HS-5 (cell line): ENCODE data around the gene TUSC2.

Experiments
- DNase-seq: peaks from one replicate; pipeline ENCODE4 v3.0.0-alpha.2; 2012; ENCODE audit warnings: low read depth

Gene TUSC2, protein sequence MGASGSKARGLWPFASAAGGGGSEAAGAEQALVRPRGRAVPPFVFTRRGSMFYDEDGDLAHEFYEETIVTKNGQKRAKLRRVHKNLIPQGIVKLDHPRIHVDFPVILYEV

GRCh38 chr3:50327943-50328691 is at the start of gene TUSC2:
TUSC2 (minus strand) TSS chr3:50328223; CDS start chr3:50328099, 124 bp downstream.
- peak; percentile 77 for DNase-seq

DNA sequence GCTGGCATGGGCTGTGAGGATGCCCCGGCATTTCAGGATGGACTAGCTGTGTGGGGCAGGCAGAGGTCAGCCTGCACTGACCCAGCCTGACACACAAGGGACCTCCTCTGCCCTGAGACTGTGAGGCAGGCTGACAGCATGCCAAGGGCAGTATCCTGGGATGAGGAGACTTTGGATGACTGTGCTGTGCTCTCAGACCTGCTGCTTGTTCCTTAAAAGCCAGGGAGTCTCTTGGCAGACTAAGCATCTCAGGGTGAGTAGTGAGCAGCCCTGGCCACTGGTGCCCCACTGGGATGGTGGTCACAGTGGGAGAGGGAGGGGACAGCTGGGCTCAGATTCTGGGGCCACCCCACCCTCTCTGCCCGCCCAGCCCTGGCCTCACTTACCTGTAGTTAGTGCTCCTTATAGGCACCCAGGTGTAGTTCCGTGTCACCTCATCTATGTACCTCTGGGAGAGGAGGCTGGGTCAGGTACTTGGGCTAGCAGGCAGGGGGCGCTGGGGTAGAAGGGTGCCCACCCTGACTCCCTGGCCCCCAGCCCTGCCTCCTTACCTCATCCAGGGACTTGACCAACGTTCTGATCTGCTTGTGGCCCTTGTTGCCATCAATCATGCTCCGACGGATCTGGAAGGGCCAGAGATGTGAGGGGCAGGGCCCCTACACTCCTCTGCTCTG is 47.4 kb upstream of the TUSC2 start:
- no peak for DNase-seq

DNA sequence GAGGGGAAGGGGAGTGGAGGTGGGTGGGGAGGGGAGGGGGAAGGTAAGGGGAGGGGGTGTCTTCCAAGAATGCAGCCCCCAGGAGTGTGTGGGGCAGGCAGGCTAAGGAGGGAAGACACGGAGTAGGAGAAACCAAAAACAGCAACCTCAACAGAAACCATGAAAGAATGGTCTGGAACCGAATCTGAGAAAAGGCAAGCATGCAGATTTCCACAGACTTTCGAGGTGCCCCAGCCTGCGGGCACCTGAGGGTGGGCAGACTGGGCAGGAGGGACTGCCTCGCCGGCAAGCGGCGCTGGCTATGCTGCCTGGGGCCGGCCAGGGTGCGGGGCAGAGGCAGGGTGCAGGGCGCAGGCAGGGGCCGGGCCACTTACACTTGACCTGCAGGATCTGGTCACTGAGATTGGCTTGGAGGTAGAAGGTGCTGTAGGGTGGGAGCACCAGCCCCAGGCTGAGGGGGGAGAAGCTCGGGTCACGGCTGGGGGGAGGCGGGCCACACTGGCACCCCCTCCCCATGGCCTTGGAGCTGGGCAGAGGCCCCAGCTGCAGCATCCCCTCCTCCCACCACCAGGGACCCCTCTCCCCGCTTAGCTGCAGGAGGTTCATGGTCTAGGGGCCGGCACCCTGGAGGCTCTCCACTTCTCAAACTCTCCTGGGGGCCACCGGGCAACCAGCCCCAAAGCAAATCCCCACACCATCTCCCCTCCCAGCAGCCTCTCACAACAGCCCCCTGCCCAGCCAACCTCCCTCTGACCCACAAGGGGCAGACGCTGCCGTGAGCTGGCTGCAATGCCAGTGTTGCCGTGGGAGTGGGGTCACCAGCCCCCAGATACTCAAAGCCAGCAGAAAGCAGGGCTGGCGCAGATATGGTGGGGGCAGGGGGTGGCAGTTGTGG is 46.6 kb upstream of the TUSC2 start:
- no peak for DNase-seq

DNA sequence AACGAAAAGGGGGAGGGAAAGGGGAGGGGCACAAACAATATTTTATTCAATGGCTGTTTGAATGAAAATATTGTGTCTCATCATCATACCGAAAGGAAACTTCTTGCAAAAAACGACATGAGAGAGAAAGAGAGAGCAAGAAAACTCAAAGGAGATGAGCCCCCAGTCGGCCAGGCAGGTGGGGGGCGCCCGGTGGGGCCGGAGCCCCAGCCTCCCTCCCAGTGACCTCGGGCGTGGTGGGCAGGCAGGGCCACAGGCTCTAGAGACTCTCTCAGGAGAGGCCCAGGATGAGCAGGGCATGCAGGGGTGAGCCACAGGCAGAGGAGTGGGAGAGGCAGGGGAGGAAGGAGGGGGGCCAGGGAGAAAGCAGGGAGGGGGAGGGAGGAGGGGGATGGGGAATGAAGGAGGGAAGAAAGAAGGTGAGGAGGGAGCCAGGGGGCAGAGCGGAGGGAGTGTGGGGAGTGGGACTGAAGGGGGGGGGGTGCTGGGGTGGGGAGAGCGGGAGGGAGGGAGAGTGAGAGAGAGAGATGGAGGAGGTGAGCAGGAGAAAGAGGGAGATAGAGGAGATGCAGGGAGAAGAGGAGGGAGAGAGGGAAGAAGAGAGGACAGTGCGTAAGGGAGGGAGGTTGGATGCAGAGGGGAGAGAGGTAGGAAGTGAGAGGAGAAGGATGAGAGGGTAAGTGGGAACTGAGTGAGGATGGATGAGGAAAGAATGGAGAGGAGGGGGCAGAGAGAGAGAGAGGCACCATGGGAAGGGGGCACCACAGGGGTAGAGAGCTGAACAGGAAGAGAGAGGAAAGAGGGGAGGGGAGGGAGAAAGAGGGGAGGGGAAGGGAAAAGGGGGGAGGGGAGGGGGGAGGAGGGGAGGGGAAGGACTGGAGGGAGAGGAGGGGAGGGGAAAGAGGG is 45.4 kb upstream of the TUSC2 start:
- no peak for DNase-seq

- no peak for DNase-seq
Measured at GRCh38 chr3:50372349-50372748, 44.3 kb upstream of the TUSC2 start.

- no peak for DNase-seq
Measured at GRCh38 chr3:50371133-50371685, 43.2 kb upstream of the TUSC2 start.

- DNase-seq: no peak
Measured at GRCh38 chr3:50370594-50370993, 42.6 kb upstream of the TUSC2 start.

DNA sequence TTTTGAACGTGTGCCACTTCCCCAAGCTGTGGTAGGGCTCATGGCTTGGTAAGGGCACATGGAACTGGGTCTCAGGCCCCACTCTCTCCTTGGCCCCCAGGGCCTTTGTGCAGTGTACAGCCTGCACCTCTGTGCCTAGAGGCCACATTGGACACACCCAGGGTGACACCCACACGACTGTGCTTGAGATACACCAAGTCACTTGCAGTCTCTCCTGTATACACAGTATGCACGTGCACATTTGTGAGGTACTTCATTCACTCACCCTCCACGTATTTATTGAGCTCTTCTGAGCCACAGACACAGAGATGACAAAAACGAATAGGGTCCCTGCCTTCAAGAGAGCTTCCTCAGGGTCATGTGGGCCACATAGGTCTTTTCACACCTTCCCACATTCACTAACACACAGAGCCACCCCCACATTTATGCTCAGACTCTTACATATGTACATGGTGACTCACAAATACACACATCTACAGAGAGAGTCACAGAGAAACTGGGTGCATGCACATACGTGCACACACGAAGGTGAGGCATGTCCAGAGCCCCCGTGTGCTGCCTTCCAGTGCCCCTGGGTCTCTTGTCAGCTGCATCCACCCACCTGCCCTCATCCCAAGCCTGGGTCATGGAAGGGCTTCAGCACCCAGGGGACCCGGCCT is 41.1 kb upstream of the TUSC2 start:
- DNase-seq: no peak

- no peak for DNase-seq
Measured at GRCh38 chr3:50365842-50366220, 37.8 kb upstream of the TUSC2 start.

- no peak for DNase-seq
Measured at GRCh38 chr3:50365080-50365841, 37.2 kb upstream of the TUSC2 start.

- DNase-seq: no peak
Measured at GRCh38 chr3:50364573-50365079, 36.6 kb upstream of the TUSC2 start.

GRCh38 chr3:50359760-50360110 is 31.7 kb upstream of the TUSC2 start:
- no peak for DNase-seq

DNA sequence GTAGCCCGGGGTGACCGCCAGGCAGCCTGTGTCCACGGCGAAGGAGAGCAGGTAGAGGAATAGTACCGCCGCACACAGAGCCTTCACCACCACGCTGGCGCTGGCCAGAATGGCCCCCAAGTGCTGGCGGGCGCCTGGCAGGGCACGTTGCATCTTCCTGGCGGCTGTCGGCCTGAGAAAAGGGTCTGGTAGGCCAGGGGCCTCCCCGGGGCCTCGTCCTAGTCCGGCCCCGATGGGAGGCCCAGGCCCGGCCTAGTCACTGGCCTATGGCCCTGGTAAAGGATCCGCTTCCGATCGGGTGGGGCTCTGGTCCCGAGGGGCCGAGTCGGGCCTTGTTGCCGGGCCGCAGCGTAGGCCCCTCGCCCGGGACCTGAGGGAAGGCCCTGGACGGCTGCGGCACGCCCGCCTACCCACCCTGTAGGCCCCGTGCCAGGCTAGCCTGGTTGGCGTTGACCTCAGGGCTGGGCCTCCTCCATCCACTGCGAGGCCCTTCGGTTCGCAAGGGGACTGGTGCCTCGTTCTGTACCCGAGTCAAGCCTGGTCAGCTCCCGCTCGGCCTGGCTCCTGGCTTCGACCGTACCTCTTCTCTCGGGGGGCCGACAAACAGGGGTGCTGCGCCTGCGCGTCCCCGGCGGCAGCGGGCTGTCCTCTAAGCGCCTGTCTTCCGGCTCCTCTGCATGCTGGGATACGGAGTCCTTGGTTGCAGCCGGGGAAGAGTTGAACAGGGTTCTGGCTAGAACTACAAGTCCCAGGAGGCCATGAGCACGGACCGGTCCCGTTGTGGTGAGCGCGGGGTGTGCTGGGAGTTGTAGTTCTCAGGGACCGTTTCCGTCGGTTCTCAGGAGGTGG is 31.1 kb upstream of the TUSC2 start, which contains the start of gene TMEM115:
TSS of gene TMEM115 (minus strand) at position 611 of the 849 bp plus-strand sequence. CDS start at position 153, 458 bp downstream.
- peak; percentile 94 for DNase-seq

- DNase-seq: no peak
Measured at GRCh38 chr3:50358355-50358910, 30.4 kb upstream of the TUSC2 start.

DNA sequence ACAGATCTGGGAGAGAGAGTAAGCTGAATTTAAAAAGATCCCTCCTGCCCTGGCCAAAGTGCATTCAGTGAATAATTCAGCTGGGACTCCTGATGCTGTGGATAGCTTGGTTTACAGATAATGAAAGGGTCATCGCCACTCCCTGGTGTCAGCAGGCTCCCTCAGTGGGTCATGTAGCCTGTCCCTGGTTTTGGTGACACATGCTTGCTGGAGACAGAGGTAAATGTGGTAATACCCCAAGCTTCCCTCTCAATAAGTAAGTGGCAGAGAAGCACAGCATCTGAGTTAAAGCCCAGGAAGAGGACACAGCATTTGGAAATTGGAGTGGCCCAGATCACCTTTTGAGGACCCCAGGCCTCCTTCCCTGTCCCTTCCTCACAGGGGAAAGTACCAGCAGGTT is 29.5 kb upstream of the TUSC2 start:
- DNase-seq: no peak

DNA sequence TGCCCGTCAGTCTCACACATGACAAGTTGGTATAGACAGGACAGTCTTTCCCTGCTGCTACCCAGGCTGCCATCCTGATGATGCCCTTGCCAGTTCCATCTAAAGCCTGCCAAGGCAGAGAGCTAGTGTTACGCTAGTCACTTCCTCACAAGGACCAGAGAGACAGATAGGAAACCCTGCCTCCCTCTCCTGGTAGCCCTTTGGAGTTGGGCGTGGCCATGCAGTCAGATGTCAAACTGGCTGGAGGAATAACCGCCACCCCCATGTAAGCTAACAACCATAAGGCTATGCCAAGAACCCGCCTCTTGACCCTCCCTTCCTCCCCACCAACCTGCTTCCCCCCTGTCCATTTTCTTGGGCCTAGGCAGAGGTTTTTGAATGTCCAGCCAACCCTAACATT is 28.5 kb upstream of the TUSC2 start:
- DNase-seq: no peak

DNA sequence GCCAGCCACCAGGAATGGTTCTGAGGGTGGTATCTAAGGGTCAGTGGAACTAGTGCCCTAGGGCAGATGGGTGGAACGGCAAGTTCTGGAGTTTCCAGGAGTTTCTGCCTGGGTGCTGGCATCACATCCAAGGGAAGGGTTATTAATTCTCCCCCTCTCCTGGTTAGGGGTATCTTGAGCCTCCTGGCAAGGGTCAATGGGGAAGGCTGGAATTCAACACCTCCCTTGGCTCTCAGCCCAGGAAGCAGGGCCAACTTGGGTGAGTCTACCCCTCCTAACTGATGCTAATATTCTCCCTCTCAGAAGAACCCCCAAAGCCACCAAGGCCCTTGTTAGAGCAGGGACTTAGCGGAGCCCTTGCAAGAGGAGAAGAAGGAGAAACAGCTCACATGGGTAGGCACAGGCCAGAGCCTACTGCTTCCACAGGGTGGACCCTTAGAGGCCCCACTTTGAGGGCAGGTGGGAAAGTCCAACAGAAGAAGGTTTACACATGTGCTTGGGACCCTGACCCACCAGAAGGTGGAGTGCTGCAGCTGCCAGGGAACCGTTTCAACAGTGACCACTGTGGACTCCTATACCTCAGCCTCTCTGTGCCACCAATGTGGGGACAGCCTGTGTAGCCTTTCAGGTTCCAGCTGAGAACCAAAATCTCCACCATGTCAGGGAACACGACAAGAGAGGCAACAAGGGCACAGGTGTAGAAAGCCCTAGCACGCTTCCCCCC is 28.0 kb upstream of the TUSC2 start:
- DNase-seq: no peak

GRCh38 chr3:50354850-50355249 is 26.8 kb upstream of the TUSC2 start:
- DNase-seq: no peak
